ACC112 (cell line): ENCODE results near the gene TSPAN15.

Source experiments
- H2AFZ ChIP-seq: fragments of 200-600 bp; sonication (generic); one replicate; pipeline ENCODE4 v1.6.0; 2017; ENCODE audit warnings: antibody characterized with exemption, low read length; ENCODE audit not compliant: unreplicated experiment
- H3K27ac ChIP-seq: fragments of 200-600 bp; sonication (generic); 2 replicates; pipeline ENCODE4 v1.5.1; 2014; ENCODE audit warnings: low read depth, mild to moderate bottlenecking, antibody characterized with exemption, low read length, moderate library complexity
- H3K27me3 ChIP-seq: fragments of 200-600 bp; sonication (generic); 2 replicates; pipeline ENCODE4 v1.6.1; 2014; ENCODE audit warnings: mild to moderate bottlenecking, antibody characterized with exemption, low read length, moderate library complexity, mixed read lengths; ENCODE audit not compliant: insufficient read depth
- H3K36me3 ChIP-seq: fragments of 200-600 bp; sonication (generic); 2 replicates; pipeline ENCODE4 v1.6.1; 2016; ENCODE audit warnings: mild to moderate bottlenecking, antibody characterized with exemption, low read length, moderate library complexity, mixed read lengths; ENCODE audit not compliant: insufficient read depth
- H3K4me1 ChIP-seq: fragments of 200-600 bp; sonication (generic); one replicate; pipeline ENCODE4 v1.6.1; 2016; ENCODE audit warnings: low read length, mixed read lengths; ENCODE audit not compliant: insufficient read depth, unreplicated experiment, control insufficient read depth
- H3K4me3 ChIP-seq: fragments of 200-600 bp; sonication (generic); 2 replicates; pipeline ENCODE4 v1.5.1; 2014; ENCODE audit warnings: mild to moderate bottlenecking, low read depth, low read length
- H3K79me2 ChIP-seq: fragments of 200-600 bp; sonication (generic); one replicate; pipeline ENCODE4 v1.6.0; 2016; ENCODE audit warnings: low read length; ENCODE audit not compliant: control insufficient read depth, unreplicated experiment, insufficient read depth

Gene TSPAN15

GRCh38 chr10:69490876-69491275 is 39.6 kb downstream of the TSPAN15 start:
- no peak overlapping the region for H2AFZ ChIP-seq
- no peaks in the 10 kb centered on the region for H3K4me1 ChIP-seq
- no peak overlapping the region for H3K4me3 ChIP-seq
- no peaks in the 10 kb centered on the region for H3K79me2 ChIP-seq
- no peaks in the 10 kb centered on the region for H3K36me3 ChIP-seq
- H3K27me3 ChIP-seq = no peaks in the 10 kb centered on the region
- no peak overlapping the region for H3K27ac ChIP-seq

- H3K27ac ChIP-seq = no peak overlapping the region
- no peaks in the 10 kb centered on the region for H3K79me2 ChIP-seq
- no peaks in the 10 kb centered on the region for H3K27me3 ChIP-seq
- H3K4me3 ChIP-seq = no peak overlapping the region
- no peak overlapping the region for H2AFZ ChIP-seq
- no peaks in the 10 kb centered on the region for H3K36me3 ChIP-seq
- no peaks in the 10 kb centered on the region for H3K4me1 ChIP-seq
Measured at GRCh38 chr10:69491611-69492010, 40.3 kb downstream of the TSPAN15 start.

- H3K27ac ChIP-seq = no peak overlapping the region
Measured at GRCh38 chr10:69492091-69492745, 41.0 kb downstream of the TSPAN15 start.

GRCh38 chr10:69492746-69493462 is 41.6 kb downstream of the TSPAN15 start:
- Histone ChIP-seq H3K79me2 (no peaks in the 10 kb centered on the region), H3K4me3 (no peak overlapping the region), H3K4me1 (no peaks in the 10 kb centered on the region), H3K27ac (no peak overlapping the region), H3K27me3 (no peaks in the 10 kb centered on the region), H3K36me3 (no peaks in the 10 kb centered on the region), H2AFZ (no peak overlapping the region)

More at GRCh38 chr10:69492091-69492745, 41.0 kb downstream of the TSPAN15 start:
- Histone ChIP-seq H3K79me2 (no peaks in the 10 kb centered on the region), H3K36me3 (no peaks in the 10 kb centered on the region), H3K4me1 (no peaks in the 10 kb centered on the region), H3K27me3 (no peaks in the 10 kb centered on the region), H2AFZ (no peak overlapping the region), H3K4me3 (no peak overlapping the region)

- Histone ChIP-seq H3K27me3 (no peaks in the 10 kb centered on the region), H3K36me3 (no peaks in the 10 kb centered on the region), H3K27ac (no peak overlapping the region), H3K4me1 (peaks cover 4% of the 10 kb centered on the region), H3K4me3 (no peak overlapping the region), H2AFZ (no peak overlapping the region), H3K79me2 (no peaks in the 10 kb centered on the region)
Measured at GRCh38 chr10:69494626-69495558, 43.6 kb downstream of the TSPAN15 start.

- Histone ChIP-seq H3K36me3 (no peaks in the 10 kb centered on the region), H3K27ac (no peak overlapping the region), H3K4me1 (peaks cover 4% of the 10 kb centered on the region), H2AFZ (no peak overlapping the region), H3K4me3 (no peak overlapping the region), H3K27me3 (no peaks in the 10 kb centered on the region), H3K79me2 (no peaks in the 10 kb centered on the region)
Measured at GRCh38 chr10:69495666-69496065, 44.4 kb downstream of the TSPAN15 start.

GRCh38 chr10:69496352-69497230 is 45.3 kb downstream of the TSPAN15 start:
- Histone ChIP-seq H3K4me1 (peaks cover 4% of the 10 kb centered on the region), H3K27me3 (no peaks in the 10 kb centered on the region), H3K4me3 (no peak overlapping the region), H2AFZ (no peak overlapping the region), H3K27ac (no peak overlapping the region), H3K36me3 (no peaks in the 10 kb centered on the region), H3K79me2 (no peaks in the 10 kb centered on the region)

GRCh38 chr10:69497231-69497561 is 45.9 kb downstream of the TSPAN15 start:
- Histone ChIP-seq H3K27ac (no peak overlapping the region), H2AFZ (no peak overlapping the region), H3K4me1 (peaks cover 4% of the 10 kb centered on the region), H3K79me2 (no peaks in the 10 kb centered on the region), H3K36me3 (no peaks in the 10 kb centered on the region), H3K27me3 (no peaks in the 10 kb centered on the region), H3K4me3 (no peak overlapping the region)

- Histone ChIP-seq H3K4me1 (peaks cover 4% of the 10 kb centered on the region), H3K79me2 (no peaks in the 10 kb centered on the region), H3K27me3 (no peaks in the 10 kb centered on the region), H3K36me3 (no peaks in the 10 kb centered on the region), H3K27ac (no peak overlapping the region), H2AFZ (no peak overlapping the region), H3K4me3 (no peak overlapping the region)
Measured at GRCh38 chr10:69497611-69498390, 46.5 kb downstream of the TSPAN15 start.
